ENCODE data around the gene CALHM5.
"Not testable (repeated sequence)": the region's sequence is repeated elsewhere in the genome, so short reads cannot be mapped to it uniquely, and the experiment has no call there.

Gene CALHM5

DNA sequence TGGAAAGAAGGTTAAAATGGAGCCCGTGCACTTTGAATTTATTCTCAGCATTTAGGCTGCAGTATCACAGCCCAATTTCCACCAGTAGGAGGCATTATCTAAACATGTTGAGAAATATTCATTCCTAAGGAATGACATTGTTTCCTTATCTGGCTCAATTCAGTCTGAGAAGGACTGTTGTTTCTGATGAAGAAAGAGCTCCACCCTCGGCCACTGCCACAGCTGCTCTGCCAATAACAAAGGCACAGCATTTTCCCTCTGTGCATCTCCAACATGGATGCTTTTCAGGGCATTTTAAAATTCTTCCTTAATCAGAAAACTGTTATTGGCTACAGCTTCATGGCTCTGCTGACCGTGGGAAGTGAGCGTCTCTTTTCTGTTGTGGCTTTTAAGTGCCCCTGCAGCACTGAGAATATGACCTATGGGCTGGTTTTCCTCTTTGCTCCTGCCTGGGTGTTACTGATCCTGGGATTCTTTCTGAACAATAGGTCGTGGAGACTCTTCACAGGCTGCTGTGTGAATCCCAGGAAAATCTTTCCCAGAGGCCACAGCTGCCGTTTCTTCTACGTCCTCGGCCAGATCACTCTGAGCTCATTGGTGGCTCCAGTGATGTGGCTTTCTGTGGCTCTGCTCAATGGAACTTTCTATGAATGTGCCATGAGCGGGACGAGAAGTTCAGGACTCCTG lies at the start of gene CALHM5:
Gene CALHM5 (plus strand): TSS at position 216 of the 687 bp plus-strand sequence. CDS start 58 bp downstream, at position 274.
- DNase-seq, result no peak

GRCh38 chr6:116461932-116462885 lies 49.2 kb upstream of the CALHM5 start:
- peak; percentile 49 for DNase-seq

DNA sequence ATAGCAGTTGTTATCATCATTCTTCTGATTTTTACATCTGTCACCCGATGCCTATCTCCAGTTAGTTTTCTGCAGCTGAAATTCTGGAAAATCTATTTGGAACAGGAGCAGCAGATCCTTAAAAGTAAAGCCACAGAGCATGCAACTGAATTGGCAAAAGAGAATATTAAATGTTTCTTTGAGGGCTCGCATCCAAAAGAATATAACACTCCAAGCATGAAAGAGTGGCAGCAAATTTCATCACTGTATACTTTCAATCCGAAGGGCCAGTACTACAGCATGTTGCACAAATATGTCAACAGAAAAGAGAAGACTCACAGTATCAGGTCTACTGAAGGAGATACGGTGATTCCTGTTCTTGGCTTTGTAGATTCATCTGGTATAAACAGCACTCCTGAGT lies 48.1 kb upstream of the CALHM5 start:
- DNase-seq, result no peak

DNA sequence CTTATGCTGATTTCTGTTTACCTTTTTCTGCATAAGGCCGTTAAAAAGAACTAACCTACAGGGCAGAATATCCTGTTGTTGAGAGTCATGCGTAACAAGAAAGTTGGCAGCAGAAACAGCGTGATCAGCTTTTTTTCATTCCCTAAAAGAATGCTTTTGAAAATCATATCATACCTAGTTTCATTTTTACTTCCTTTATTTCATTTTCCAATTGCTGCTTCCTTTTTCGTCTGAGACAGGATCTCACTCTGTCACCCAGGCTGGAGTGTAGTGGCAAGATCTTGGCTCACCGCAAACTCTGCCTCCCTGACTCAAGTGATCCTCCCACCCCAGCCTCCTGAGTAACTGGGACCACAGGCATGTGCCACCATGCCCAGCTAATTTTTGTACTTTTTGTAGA lies 46.2 kb upstream of the CALHM5 start:
- no peak for DNase-seq

DNA sequence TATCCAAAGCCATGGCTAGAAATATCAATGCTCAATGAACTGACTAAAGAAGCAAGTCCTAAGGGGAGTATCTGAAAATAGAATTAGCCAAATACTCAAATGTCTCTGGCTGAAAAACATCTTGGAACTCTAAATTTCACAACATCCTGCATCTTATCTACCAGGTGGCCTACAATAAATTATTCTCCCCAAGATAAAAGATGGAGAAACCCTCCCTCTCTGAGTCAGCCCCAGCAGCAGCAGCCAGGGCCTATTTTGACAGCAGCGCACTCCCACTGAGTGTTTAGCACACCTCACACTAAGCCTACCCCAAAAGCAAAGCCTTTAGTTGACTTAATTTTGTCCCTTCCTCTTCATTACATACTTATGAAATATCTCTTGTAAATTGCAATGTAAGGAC lies 44.3 kb upstream of the CALHM5 start:
- DNase-seq, result no peak

DNA sequence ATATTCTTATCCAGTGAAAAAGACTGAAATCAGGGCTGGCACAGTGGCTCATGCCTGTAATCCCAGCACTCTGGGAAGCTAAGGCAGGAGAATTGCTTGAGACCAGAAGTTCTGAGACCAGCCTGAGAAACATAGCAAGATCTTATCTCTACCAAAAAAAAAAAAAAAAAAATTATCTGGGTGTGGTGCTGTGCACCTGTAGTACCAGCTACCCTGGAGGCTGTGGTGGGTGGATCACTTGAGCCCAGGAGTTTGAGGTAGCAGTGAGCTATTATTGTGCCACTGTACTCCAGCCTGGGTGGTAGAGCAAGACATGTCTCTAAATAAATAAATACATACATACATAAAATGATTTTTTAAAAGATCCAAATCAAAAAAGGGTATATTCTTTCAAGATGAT lies 43.9 kb upstream of the CALHM5 start:
- DNase-seq, result no peak

DNA sequence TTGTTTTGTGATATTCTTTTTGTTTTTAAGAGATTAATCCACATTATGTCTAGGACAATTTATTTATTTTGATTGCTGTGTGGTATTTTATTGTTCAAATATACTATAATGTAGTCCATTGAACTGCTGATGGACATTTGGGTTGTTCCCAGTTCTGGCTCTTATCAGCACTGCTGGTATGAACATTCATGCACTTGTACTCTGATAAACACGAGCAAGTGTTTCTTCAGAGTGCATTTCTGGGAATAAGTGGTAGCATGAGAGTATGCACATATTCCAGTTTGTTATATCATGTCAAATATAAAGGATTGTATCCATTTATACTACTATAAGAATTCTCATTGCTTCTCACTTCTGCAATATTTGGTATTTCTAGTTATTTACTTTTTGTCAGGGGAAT lies 43.1 kb upstream of the CALHM5 start:
- DNase-seq, result no peak

DNA sequence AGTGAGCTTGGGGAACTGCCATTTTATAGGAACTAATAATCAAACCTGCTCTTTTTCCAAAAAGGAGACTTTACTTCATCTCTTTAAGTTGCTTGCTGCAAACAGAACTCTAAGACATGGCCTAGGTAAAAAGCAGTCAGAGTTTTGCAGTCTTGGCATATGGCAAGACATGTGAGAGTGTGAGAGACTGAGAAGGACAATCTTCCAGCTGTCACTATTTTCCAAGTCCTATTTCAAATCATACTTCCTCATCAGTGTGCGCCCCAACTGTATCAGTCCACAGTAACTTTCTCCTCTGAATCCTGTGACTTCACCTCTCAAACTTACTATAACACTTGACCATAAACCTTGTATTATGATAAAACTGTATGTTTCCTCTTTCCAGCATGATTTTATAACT lies 39.9 kb upstream of the CALHM5 start:
- no peak for DNase-seq

DNA sequence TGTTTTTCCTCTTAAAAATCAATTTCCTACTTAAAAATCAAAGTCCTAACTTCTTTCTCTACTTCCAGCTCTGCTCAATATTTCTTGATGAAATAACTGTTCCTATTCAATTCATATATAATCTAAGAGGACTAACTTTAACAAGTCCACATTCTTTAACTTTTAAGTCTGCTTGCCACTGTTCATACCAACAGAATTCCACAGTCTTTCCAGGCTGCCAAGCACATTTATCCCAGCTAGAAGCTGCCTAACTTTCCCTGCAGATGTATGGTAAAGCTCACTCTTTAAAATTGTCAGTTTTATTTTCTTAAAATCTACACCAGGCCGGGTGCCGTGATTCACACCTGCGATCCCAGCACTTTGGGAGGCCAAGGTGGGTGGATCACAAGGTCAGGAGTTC lies 38.7 kb upstream of the CALHM5 start:
- DNase-seq, result no peak

- no peak for DNase-seq
These were observed 36.3 kb upstream of the CALHM5 start for GRCh38 chr6:116475141-116475540.

DNA sequence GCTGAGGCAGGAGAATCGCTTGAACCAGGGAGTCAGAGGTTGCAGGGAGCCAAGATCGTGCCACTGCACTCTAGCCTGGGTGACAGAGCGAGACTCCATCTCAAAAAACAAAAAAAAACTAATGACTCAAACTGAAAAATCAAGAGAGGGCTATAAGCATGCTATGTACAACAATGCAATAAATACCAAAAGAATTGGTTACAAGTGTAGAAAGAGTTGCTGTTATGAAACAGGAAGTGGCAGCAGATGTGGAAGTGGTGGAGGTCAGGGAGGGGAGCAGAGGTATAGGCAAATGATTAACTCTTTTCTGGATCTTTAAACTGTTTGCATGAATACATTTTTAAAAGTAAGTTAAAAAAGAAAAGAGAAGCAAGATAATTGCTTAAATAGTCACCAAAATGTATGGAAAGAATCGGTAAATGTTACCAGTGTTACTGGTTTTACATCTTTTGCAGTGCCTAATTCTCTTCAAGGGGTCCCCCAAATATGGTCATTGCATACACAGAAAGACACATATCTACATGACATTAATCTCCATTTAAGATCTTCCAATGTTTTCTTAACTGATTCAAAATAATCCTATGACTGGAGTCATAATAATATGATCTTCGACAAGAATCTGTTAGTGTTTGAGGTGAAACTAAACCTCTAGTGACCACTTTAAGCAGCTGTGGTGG lies 35.3 kb upstream of the CALHM5 start:
- DNase-seq, result no peak

DNA sequence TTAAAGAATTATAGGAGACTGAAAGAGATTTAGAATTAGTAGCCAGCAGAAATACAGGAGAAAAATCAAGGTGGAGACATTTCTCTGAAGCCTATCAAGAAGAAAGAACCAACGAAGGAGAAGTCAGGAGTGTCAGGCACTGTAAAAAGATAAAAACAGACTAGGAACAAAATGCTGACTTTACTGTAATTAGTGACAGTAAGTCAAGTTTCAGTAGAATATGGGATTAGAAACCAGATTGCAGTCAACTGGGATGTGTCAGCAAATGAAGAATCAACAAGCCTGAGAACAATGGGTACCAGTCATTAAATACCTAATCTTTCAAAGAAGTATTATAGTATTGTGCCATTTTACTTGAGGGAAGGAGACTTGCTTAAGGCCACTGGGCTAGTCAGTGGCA lies 28.7 kb upstream of the CALHM5 start:
- DNase-seq, result no peak

- no peak for DNase-seq
These were observed 27.8 kb upstream of the CALHM5 start for GRCh38 chr6:116483616-116484015.

GRCh38 chr6:116485559-116486184 lies 25.8 kb upstream of the CALHM5 start:
- DNase-seq, result no peak

DNA sequence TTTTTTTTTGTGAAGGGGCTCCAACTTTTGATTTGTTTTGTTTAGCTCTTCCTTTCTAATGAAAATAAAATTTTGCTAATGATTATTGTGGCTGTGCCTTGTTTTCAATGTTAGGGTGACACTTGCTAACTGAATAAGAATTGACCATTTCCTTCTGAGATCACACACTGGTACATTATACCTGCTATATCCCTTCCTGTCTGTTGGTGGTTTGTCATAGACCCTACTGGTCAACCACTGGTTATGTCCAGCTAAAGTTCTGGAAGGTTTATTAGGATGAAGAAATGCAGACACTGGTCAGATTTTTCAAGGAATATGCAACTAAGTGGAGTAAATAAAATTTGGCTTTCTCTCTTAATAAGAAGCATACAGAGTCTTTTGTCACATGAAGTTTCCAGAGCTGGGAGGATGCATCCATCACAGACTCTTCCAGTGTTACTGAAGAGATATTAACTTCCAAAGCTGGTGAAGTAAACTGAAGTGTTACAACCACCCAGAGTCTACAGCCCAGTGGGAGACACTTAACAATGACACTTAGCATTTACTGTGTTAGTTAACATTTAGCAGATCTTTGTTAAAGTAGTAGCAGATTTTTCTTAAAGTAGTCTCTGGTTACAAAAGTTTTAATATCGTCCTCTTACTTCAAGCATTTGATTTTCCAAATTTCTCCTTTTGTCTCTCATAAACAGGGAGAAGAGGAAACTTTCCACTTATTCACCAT lies 19.7 kb upstream of the CALHM5 start:
- DNase-seq, result no peak

DNA sequence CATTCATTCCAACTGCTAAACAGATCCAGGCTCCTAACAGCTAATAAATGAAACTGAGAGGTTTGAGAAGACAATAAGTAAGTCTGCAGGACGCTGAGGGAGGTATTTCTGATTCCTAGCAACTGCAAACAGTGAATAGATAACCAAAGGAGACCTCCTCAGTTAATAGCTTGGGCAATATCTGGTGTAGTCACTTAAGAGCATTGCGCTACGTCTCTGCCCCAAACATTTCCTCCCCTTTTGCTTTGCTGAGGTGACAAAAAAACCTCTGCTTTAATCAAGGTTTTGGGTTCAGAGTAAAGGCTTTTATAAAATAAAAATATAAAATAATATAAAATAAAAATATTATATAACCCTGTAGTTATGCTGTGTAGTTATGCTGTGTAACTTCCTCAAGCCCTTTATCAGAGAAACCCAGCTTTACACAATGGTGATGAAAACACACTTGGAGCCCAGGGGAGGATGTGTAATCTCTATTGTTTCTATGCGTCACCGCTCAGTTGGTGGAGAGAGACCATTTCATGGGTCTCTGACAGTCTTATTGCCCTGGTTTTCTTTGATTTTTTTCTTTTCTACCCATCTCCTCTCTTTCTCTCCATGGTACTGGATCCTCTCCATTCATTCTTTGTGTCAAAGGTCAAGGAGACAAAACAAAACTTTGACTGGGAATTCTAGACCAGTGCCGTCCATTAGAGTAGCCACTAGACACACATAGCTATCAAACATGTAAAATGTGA lies 18.9 kb upstream of the CALHM5 start:
- no peak for DNase-seq

DNA sequence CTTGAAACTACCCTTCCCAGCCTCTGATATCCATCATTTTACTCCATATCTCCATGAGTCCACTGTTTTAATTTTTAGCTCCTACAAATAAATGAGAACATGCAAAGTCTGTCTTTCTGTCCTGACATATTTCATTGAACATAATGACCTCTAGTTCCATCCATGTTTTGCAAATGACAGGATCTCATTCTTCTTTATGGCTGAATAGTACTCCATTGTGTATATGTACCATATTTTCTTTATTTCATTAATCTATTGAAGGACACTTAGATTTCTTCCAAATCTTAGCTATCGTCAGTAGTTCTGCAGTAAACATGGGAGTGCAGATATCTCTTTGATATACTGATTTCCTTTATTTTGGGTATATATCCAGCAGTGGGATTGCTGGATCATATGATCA lies 16.3 kb upstream of the CALHM5 start:
- DNase-seq, result not testable (repeated sequence)

- DNase-seq, result no peak
These were observed 14.2 kb upstream of the CALHM5 start for GRCh38 chr6:116497113-116497676.

DNA sequence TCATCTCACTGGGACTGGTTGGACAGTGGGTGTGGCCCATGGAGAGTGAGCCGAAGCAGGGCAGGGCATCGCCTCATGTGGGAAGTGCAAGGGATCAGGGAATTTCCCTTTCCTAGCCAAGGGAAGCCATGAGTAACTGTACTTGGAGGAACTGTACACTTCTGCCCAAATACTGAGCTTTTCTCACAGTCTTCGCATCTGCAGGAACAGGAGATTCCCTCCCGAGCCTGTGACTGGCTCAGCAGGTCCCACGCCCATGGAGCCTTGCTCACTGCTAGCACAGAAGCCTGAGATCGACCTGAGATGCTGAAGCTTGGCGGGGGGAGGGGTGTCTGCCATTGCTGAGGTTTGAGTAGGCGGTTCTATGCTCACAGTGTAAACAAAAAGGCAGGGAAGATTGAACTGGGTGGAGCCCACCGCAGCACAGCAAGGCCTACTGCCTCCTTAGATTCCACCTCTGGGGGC lies 10.4 kb upstream of the CALHM5 start:
- no peak for DNase-seq

DNA sequence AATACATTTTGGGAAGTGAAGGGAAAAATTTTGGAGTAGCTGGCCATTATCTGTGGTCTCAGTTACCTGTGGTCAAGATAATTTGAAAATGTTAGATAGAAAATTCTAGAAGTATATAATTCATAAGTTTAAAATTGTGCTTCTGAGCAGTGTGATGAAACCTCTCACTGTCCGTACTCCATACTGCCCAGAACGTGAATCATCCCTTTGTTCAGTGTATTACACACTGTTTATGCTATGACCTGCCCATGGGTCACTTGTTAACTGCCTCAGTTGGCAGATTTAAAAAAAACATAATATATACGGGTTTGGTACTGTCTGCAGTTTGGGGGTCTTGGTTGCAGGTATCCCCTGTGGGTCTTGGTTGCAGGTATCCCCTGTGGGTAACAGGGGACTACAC lies 4.1 kb upstream of the CALHM5 start:
- no peak for DNase-seq

DNA sequence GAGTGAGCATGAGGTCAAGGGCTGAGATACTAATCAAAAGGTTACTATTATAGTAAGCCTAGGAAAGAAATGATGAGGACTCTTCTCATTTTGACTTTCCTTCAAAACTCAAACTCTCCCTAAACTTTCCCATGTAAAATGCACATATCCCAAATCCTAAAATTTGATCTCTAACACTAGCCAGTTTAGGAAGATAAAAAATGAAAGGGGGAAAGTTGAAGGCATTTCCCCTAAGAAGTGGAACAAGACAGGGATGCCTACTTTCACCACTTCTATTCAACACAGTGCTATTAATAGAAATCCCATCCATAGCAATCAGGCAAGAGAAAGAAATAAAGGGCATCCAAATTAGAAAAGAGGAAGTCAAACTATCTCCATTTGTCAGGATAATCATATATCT lies 2.9 kb upstream of the CALHM5 start:
- DNase-seq, result no peak
